HG03103 (cell line): ENCODE data around the gene TMEM119.
"Not testable (repeated sequence)": the region's sequence is repeated elsewhere in the genome, so short reads cannot be mapped to it uniquely, and the experiment has no call there.

Experiments used
- ATAC-seq: cut with Tn5 transposase; IDR thresholded peaks from one replicate; pipeline ENCODE4 v1.9.1; 2021; ENCODE audit warnings: low read depth; ENCODE audit not compliant: unreplicated experiment

TMEM119 gene

DNA sequence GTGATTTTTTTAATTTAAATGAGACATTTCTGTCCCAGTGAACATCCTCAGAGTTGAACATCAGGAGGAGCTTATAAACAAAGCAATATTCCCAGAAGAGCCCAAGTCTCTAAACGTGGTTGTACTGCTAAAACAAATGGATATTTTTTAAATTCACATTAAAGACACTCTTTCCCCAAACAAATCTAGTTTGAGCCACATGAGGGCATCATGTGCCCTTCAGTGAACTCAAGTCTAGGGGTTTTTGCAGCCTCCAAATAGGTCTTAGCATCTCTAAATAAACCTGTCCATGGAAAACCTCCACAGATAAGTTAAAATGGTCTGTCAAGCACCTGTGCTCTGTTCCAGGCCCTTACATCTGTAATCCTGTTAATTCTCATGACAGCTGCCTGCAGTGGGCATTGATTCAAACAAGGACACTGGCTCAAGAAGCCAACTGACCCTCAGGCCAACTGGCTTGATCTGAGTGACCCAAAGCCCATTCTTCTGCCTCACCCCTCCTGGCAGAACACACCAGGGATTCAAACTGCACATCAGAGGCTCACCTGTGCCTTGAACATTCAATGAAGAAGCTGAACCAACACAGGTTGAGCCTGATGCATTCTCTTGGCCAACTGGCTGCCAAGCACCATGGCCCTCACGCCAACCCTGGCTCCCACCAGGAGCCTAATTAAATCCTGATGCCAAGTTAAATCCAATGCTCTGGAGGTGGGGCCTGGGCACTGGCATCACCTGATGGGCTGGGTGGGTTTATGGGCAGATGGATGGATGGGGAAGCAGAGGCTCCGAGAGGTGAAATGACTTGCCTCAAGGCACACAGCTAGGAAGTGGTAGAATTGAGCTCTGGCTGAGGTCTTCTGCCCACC, 26.9 kb downstream of the TMEM119 start:
- no peak for ATAC-seq

DNA sequence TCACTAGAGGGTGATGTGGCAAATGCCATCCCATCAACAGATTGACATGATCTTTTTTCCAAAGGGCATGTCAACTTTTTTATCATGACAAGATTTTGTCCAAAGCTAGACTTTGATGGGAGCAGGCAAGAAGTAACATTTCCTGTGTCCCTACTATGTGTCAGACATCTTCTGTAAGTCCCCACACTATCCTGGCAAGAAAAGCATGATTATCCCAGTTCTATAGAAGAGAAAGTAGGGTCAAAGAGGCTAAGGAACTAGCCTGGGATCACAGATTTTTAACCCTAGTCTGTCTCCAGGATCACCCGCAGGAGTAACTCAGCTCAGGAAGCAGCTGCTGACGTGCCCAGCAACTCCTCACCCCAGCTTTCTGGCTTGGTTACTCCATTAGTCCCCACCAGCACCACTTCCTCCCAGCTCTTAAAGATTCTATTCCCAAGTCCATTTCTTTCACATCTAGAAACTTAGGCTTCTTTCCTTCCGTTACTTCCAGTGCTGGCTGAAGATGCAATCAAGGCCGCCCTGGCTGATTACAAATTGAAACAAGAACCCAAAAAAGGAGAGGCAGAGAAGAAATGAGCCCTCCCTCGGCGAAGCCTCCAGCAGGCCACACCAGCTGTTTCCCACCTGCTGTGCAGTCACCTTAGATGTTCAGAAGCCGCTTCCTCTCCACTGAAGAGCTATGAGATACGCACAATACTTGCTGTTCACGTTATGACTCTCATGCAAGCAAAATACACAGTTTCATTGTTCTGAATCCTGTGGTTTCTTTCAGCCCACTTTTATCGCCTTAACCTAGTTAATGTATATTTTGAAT, 29.3 kb downstream of the TMEM119 start:
- ATAC-seq, result peak; percentile 72

GRCh38 chr12:108567406-108568337, 30.2 kb downstream of the TMEM119 start:
- no peak for ATAC-seq

DNA sequence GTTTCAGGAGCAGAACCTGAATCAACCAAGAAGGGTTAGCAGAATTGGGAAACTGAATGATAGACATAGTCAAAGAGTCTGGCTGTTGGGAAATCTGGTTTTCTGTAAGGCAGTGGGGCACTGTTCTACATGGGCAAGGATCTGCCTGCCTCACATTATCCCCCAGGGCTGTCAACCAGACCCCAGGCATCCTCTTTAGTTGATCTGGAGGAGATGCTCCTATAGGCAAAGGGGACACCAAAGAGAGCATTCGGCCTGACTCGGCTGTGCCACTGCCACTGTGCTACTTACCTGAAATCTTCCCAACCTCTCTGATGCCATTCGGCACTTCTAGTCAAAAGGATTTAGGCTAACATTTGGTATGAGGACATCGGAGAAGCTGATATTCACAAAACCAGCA, 31.4 kb downstream of the TMEM119 start:
- no peak for ATAC-seq

DNA sequence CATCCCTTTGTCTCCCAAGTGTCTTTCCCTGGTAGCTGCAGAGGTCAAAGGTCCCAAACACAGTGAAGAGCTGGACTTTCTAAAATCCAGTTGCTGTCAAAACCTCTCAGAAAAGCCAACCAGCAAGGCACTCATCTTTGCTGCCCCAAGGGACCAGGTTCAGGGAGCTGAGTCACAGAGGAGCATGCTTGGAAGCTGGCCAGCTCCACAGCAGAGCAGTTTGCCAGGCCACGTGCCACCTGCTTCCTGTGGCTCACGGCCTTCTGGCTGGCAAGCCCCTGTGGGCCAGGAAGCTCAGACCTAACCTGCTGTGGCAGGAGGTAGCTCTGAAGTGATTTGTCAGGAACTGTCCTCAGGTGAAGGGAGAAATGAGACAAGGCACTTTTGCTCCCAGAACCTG, 31.9 kb downstream of the TMEM119 start:
- no peak for ATAC-seq

- ATAC-seq, result no peak
Observed at GRCh38 chr12:108565146-108565545, 32.7 kb downstream of the TMEM119 start.

DNA sequence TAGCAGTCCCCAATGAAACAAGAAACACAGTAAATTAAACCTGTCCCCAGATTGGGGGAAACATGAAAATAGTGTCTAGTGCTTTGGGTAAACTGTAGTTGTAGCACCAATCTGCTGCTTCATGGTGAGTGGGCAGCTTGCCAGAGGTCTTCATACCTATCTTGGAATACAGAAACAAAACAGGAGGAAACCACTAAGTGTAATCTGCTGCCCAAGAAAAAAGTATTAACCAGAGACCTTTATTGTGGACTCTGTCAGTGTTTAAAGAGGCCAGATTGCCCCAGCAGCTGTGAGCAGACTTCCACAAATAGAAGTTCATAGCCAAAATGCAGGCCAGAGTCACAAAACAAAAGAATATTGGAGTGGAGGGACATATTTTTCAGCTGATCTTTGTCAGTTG, 33.2 kb downstream of the TMEM119 start:
- ATAC-seq, result no peak

- no peak for ATAC-seq
Observed at GRCh38 chr12:108563804-108564151, 34.1 kb downstream of the TMEM119 start.

- ATAC-seq, result no peak
Observed at GRCh38 chr12:108563136-108563803, 34.6 kb downstream of the TMEM119 start.

DNA sequence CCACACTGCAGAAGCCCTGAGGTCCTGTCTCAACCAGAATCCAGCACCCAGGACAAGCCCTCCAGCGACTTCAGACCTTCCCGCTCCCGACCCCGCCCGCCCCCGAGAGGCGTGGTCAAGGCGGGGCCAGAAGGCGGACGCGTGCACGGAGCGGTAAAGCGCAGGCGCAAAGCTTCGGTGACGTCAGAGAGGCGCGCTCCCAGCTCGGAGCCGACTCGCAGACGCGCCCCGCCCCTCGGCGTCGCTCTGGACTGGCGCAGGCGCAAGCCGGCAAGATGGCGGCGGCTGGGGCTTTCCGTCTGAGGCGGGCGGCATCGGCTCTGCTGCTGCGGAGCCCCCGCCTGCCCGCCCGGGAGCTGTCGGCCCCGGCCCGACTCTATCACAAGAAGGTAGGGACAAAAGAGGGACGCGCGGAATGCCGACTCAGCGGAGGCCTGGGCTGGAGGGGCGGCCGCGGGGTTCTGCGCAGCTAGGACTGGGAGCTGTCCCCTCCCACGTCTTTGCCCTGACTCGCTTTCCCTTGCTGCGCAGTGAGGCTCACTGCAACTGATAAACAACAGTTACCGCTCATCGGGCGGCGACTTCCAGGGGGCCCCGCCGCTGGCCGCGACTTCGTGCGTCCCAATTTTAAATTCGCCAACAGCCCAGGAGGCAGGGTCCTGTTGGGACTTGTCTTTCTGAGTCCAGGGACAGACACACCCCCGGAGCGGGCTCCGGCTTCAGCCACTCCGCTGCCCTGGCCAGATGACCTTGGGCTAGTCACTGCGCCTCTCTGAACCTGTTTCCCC, 35.3 kb downstream of the TMEM119 start, which contains the start of gene ISCU:
TSS of gene ISCU (plus strand) at position 249 of the 788 bp plus-strand sequence. CDS start at position 276, 27 bp downstream.
- peak; percentile 46 for ATAC-seq

GRCh38 chr12:108561852-108562347, 36.0 kb downstream of the TMEM119 start:
- ATAC-seq, result no peak

DNA sequence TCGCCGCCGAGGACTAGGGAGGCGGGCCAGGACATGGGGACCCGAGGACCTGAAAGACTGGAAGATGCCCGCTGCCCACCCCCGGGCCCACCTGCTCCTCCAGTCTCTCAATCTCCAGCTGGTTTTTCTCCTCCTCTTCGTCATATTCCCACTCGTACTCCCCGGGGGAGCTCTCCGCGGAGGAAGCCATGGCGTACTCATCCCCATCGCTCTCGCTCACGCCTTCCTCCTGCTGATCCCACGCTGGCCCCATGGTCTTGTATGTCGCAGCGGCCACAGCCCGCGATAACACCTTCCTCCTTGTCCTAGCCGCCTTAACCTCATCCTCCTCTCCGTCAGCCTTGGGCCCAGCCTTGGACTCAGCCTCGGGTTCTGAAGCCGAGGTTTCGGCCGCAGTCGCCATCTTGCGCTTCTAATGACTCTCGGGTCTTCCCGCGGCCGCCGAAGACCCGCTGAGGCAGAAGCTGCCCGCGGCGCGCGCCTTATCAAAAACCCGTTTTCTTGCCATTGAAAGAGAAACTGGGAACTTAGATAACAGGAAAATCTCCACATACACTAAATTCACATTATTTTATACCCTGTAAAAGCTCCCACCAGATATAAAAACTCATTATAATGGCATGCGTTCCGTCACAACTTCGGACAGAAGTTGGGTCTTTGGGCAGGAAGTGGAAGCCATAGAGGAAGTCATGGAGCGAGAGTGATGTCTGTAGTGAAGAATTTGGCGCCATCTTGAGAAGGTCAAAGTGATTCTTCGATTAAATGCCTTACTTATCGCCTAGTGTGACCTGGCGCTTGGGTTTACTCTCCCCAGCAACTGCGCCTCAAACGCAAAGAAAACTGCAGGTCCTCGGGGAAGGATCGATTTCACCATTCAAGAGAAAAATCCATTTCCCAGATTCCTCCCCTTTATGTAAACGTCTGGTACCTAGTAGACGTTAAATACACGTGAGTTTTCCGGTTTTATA, 36.8 kb downstream of the TMEM119 start, which contains the start of gene SART3:
TSS of gene SART3 (minus strand) at position 422 of the 968 bp plus-strand sequence. CDS start at position 403, 19 bp downstream.
- ATAC-seq, result peak; percentile 45

DNA sequence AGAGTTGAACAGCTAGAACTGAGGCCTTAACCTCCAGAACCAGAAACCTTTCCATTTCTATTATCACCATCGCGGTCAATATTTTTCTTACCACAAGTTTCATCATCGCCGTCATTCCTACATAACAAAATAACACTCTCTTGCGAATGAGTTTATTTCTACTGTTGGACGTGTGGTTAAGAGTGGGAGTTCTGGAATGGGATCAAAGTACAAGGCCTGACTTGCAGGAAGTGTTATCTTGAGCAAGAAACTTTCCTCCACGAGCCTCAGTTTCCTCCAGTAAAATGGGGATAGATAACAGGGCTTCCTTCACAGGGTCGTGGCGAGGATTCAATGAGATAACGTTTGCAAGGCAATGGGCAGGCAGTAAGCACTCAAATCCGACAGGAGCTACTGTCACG, 37.6 kb downstream of the TMEM119 start:
- no peak for ATAC-seq

DNA sequence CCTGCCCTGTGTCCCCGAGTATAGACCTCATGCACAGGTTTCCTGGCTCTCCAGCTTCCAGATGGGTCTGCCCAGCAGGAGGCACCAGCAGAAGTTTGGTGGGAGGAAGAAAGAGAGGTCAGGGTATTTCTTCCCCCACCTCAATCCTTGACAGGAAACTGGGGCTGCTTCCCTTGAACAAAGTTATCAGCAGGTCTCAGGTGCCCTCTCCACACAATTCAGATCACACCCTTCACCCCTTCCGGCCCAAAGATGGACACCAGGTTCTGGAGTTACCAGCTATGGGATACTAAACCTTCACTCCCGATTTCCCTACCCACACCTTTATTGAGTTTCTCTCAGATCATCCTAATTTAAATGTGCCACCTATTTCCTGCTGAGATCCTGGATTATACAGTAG, 38.1 kb downstream of the TMEM119 start:
- no peak for ATAC-seq

- ATAC-seq, result no peak
Observed at GRCh38 chr12:108559007-108559655, 38.8 kb downstream of the TMEM119 start.

GRCh38 chr12:108555383-108555782, 42.5 kb downstream of the TMEM119 start:
- ATAC-seq, result not testable (repeated sequence)

DNA sequence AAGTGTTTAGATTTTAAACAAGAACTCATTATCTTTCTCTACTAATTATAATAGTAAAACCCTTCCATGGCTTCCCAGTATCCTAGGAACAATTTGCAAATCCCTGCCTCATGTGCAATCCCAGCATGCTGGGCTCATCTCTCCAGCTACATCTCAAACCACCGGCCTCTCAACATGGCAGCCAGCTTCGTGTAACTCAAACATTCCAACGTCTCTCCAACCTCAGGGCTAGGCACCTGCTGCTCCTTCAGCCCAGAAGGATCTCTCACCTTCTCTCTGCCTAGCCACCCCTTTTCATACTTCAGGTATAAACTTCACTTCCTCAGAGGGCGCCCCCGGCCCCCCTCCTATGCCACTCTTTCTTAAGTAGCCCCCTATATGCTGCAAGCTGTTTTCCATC, 44.1 kb downstream of the TMEM119 start:
- no peak for ATAC-seq
